Left ventricle myocardium inferior (tissue), 1 donor: Measurements from ENCODE around the gene RBMS1. TPM values are rescaled to one million over a fixed set of nuclear protein-coding genes. Genes with fewer than 3 reads are reported as not detected.
"Not testable (repeated sequence)": the region's sequence is repeated elsewhere in the genome, so short reads cannot be mapped to it uniquely, and the experiment has no call there.

Experiments used
- DNase-seq: peaks from one replicate; pipeline ENCODE4 v3.0.0-alpha.2; 2020
- H3K27ac ChIP-seq: fragments of 200-600 bp; replicated peaks from 2 replicates; pipeline ENCODE4 v1.8.0; 2021
- H3K27me3 ChIP-seq: fragments of 200-600 bp; 2 replicates; pipeline ENCODE4 v1.8.0; 2021; ENCODE audit warnings: low read depth
- H3K36me3 ChIP-seq: fragments of 200-600 bp; 2 replicates; pipeline ENCODE4 v1.8.0; 2021
- H3K4me1 ChIP-seq: fragments of 200-600 bp; 2 replicates; pipeline ENCODE4 v1.8.0; 2021
- H3K4me3 ChIP-seq: fragments of 200-600 bp; 2 replicates; pipeline ENCODE4 v1.8.0; 2021; ENCODE audit warnings: mild to moderate bottlenecking, moderate library complexity
- H3K9me3 ChIP-seq: fragments of 200-600 bp; replicated peaks from 2 replicates; pipeline ENCODE4 v1.8.0; 2021
- intact Hi-C: fragments of 100-400 bp; cut with micrococcal nuclease; formaldehyde crosslinking; loops from one replicate; pipeline ENCODE4 v1.11.0; 2022
- total RNA-seq: library from RNA; stranded (reverse); fragmentation: NEBNext Ultra II Directional; extraction: Animal tissue kit (Norgen Biotek cat#: 25700); gene quantifications from one replicate; pipeline ENCODE4 v1.2.1, GENCODE V29; 2021
- TF ChIP-seq, protein P1 (sequence below): fragments of 200-600 bp; IDR thresholded peaks from 2 replicates; pipeline ENCODE4 v1.8.0; 2021; ENCODE audit warnings: antibody characterized with exemption, mild to moderate bottlenecking, borderline replicate concordance
- donor health status: DM: no; HTN: yes; CAD: no; lungs with severe emphysema.

The RBMS1 gene
- total RNA-seq, 1 donor from 2014 or later: 56.2 TPM

DNA sequence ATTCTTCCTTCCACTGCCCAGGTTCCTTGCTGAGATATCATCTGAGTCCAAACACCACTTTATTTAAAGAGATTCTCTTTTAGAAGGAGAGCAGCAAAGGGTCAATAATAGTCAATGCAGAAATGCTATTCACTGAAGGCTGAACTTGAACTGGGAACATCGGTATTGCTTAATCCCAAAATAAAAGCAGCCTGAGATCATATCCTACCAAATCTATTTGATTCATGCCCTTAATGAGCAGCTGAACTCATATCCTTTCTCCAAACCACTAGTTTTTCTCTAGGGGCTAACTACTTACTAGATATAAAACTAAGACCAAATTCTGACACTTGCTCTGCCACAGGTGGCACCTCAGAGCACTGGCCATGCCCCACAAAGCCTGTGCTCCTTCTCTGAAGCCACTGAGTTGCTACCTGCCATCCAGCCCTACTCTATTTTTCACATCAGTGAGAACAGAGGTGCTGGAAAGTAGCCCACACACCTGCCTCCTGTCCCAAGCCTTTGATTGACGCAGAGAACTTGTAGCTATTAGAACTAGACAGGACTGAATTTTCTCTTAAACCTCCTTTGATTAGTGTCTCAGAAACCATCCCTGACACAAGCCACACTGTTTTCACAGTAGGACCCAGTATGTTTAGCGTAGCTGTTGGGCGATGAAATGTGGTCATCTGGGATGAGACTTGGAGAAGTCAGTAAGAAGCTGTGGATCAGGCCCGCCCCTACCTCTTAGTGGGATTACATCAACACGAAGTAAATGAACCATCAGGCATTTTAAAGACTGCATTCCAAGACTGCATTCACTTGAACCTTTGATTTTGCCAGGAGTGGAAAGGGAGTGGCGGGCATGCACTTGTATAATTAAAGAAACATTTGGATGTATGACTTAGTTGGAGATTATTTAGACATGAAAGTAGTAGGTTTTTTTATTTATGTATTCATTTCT is 124.3 kb downstream of the RBMS1 start:
- Histone ChIP-seq H3K36me3 (peaks cover 7% of the 10 kb centered on the region), H3K4me1 (peaks cover 100% of the 10 kb centered on the region), H3K9me3 (no peaks in the 10 kb centered on the region), H3K4me3 (no peak overlapping the region), H3K27me3 (no peaks in the 10 kb centered on the region), H3K27ac (peak overlapping the region; percentile 87)
- TF ChIP-seq, protein P1, sequence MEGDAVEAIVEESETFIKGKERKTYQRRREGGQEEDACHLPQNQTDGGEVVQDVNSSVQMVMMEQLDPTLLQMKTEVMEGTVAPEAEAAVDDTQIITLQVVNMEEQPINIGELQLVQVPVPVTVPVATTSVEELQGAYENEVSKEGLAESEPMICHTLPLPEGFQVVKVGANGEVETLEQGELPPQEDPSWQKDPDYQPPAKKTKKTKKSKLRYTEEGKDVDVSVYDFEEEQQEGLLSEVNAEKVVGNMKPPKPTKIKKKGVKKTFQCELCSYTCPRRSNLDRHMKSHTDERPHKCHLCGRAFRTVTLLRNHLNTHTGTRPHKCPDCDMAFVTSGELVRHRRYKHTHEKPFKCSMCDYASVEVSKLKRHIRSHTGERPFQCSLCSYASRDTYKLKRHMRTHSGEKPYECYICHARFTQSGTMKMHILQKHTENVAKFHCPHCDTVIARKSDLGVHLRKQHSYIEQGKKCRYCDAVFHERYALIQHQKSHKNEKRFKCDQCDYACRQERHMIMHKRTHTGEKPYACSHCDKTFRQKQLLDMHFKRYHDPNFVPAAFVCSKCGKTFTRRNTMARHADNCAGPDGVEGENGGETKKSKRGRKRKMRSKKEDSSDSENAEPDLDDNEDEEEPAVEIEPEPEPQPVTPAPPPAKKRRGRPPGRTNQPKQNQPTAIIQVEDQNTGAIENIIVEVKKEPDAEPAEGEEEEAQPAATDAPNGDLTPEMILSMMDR: no peak
- no peak for DNase-seq
- intact Hi-C loops: no loop called here

GRCh38 chr2:160367887-160368286 is 125.7 kb downstream of the RBMS1 start:
- peak overlapping the region; percentile 52 for H3K4me3 ChIP-seq
- peak overlapping the region; percentile 87 for H3K27ac ChIP-seq
- H3K27me3 ChIP-seq: no peaks in the 10 kb centered on the region
- peaks cover 100% of the 10 kb centered on the region for H3K4me1 ChIP-seq
- no peak for DNase-seq
- TF ChIP-seq, protein P1: no peak
- H3K9me3 ChIP-seq: no peaks in the 10 kb centered on the region
- intact Hi-C loops: no loop called here
- peaks cover 7% of the 10 kb centered on the region for H3K36me3 ChIP-seq

DNA sequence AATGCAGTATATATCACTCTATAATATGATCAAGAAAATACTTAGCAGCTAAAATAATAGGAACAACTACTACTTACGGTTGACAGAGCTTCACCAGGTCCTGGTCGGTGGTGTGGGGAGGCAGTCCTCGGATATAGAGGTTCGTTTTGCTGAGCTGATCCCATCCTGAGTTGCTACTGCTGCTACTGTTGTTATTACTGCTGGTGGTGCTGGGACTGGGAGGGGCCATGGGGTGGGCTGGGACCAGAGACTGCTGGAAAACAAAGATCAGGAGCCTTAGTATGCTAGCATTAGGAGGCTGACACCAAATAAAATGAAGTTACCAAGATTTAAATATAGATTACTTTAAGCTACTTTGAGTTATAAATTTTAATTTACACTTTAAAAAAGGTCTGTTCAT is 126.5 kb downstream of the RBMS1 start:
- intact Hi-C loops, H3K9me3 ChIP-seq, DNase-seq, H3K27me3 ChIP-seq, H3K36me3 ChIP-seq: not testable (repeated sequence)
- H3K4me1 ChIP-seq: peaks cover 100% of the 10 kb centered on the region
- peak overlapping the region; percentile 52 for H3K4me3 ChIP-seq
- H3K27ac ChIP-seq: peak overlapping the region; percentile 87

DNA sequence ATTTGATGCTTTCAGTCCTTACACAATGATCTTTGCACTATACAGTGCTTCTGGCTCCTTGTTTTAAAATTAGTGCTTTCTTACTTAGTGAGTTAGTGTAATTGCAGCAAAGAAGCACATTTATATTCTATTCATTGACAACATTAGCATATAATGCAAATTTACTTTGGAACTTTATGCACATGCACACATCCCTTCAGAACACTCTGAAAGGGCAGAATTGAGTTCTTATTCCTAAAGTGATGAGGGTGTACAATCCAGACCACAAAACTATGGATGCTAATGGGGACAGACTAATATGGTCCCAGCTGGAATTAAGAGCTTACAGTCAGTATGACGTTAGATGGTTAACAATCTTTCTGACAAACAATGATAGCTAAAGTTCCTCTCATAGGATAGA is 127.1 kb downstream of the RBMS1 start:
- TF ChIP-seq, protein P1: no peak
- Histone ChIP-seq H3K4me1 (peaks cover 100% of the 10 kb centered on the region), H3K36me3 (peaks cover 7% of the 10 kb centered on the region), H3K27me3 (no peaks in the 10 kb centered on the region), H3K27ac (peak overlapping the region; percentile 87), H3K9me3 (no peaks in the 10 kb centered on the region), H3K4me3 (peak overlapping the region; percentile 52)
- intact Hi-C loops: no loop called here
- DNase-seq: no peak

GRCh38 chr2:160365716-160366367 is 127.8 kb downstream of the RBMS1 start:
- TF ChIP-seq, protein P1: no peak
- H3K9me3 ChIP-seq: no peaks in the 10 kb centered on the region
- no peaks in the 10 kb centered on the region for H3K27me3 ChIP-seq
- peaks cover 100% of the 10 kb centered on the region for H3K4me1 ChIP-seq
- intact Hi-C loops: no loop called here
- peak overlapping the region; percentile 87 for H3K27ac ChIP-seq
- peaks cover 7% of the 10 kb centered on the region for H3K36me3 ChIP-seq
- peak overlapping the region; percentile 52 for H3K4me3 ChIP-seq
- peak; percentile 82 for DNase-seq
